ENCODE results near the gene MRPS21. TPM values are rescaled to one million over a fixed set of nuclear protein-coding genes. Genes with fewer than 3 reads are reported as not detected.

Gene MRPS21
- total and polyA plus RNA-seq, 2 experiments from 2014 or later = 41.9 to 82.5 TPM

DNA sequence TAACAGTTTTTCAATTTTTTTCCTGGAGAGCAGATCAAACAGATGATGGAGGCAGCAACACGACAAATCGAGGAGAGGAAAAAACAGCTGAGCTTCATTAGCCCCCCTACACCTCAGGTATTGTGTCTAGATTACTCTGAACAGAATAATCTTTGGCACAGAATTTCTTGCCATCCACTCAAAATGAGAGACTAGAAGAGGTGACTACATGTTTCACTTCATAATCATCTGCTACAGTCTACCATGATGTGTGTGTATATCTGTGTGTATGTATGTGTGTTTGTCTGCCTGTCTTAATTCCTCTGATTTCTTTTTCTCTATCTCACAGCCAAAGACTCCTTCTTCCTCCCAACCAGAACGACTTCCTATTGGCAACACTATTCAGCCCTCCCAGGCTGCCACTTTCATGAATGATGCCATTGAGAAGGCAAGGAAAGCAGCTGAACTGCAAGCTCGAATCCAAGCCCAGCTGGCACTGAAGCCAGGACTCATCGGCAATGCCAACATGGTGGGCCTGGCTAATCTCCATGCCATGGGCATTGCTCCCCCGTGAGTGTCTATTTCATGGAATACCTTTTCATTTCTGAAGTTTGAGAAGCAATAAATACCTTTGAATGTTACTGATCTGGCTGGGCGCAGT, 39.1 kb downstream of the MRPS21 start:
- no peak for DNase-seq (ENCODE audit: low spot score)
- TF ChIP-seq EZH2phosphoT487 (IDR thresholded peaks at IDR 0.05; ENCODE audit: low read depth, severe bottlenecking, unreplicated experiment) = no peak
- TF ChIP-seq, protein P1, sequence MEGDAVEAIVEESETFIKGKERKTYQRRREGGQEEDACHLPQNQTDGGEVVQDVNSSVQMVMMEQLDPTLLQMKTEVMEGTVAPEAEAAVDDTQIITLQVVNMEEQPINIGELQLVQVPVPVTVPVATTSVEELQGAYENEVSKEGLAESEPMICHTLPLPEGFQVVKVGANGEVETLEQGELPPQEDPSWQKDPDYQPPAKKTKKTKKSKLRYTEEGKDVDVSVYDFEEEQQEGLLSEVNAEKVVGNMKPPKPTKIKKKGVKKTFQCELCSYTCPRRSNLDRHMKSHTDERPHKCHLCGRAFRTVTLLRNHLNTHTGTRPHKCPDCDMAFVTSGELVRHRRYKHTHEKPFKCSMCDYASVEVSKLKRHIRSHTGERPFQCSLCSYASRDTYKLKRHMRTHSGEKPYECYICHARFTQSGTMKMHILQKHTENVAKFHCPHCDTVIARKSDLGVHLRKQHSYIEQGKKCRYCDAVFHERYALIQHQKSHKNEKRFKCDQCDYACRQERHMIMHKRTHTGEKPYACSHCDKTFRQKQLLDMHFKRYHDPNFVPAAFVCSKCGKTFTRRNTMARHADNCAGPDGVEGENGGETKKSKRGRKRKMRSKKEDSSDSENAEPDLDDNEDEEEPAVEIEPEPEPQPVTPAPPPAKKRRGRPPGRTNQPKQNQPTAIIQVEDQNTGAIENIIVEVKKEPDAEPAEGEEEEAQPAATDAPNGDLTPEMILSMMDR (IDR thresholded peaks at IDR 0.05; ENCODE audit: poor library complexity) = no peak
- no peak for TF ChIP-seq EZH2 (IDR thresholded peaks at IDR 0.05; ENCODE audit: borderline replicate concordance)
- Histone ChIP-seq H4K20me1 (ENCODE audit: insufficient read depth, poor library complexity, severe bottlenecking) (no peaks in the 10 kb centered on the region), H3K36me3 (replicated peaks; ENCODE audit: insufficient read depth, low read depth) (no peaks in the 10 kb centered on the region), H3K4me1 (ENCODE audit: insufficient read depth) (no peaks in the 10 kb centered on the region), H3K79me2 (no peaks in the 10 kb centered on the region), H3K9me2 (replicated peaks; ENCODE audit: insufficient read depth) (no peaks in the 10 kb centered on the region), H3K27ac (no peak overlapping the region), H3K4me2 (no peak overlapping the region), H3K27me3 (no peaks in the 10 kb centered on the region), H2AFZ (no peak overlapping the region), H3K9me3 (ENCODE audit: low read depth) (no peaks in the 10 kb centered on the region), H3K4me3 (no peak overlapping the region)
- 92% methylated on average over 7 of the region's 7 CpGs for WGBS (ENCODE audit: low lambda C conversion rate, missing lambda C conversion rate)

- TF ChIP-seq, protein P1 (IDR thresholded peaks at IDR 0.05; ENCODE audit: poor library complexity) = no peak
- TF ChIP-seq EZH2phosphoT487 (IDR thresholded peaks at IDR 0.05; ENCODE audit: low read depth, severe bottlenecking, unreplicated experiment) (no peak), EZH2 (IDR thresholded peaks at IDR 0.05; ENCODE audit: borderline replicate concordance) (no peak)
- Histone ChIP-seq H2AFZ (no peak overlapping the region), H3K4me2 (no peak overlapping the region), H3K4me1 (ENCODE audit: insufficient read depth) (no peaks in the 10 kb centered on the region), H3K27me3 (no peaks in the 10 kb centered on the region), H3K36me3 (replicated peaks; ENCODE audit: insufficient read depth, low read depth) (no peaks in the 10 kb centered on the region), H3K79me2 (no peaks in the 10 kb centered on the region), H3K4me3 (no peak overlapping the region), H4K20me1 (ENCODE audit: insufficient read depth, poor library complexity, severe bottlenecking) (no peaks in the 10 kb centered on the region), H3K9me3 (ENCODE audit: low read depth) (no peaks in the 10 kb centered on the region), H3K9me2 (replicated peaks; ENCODE audit: insufficient read depth) (no peaks in the 10 kb centered on the region), H3K27ac (no peak overlapping the region)
- WGBS (ENCODE audit: low lambda C conversion rate, missing lambda C conversion rate) = 93% methylated on average over 4 of the region's 4 CpGs
- DNase-seq (ENCODE audit: low spot score) = no peak
Measured at GRCh38 chr1:150346316-150346715, 52.7 kb downstream of the MRPS21 start.

GRCh38 chr1:150352866-150353265, 59.2 kb downstream of the MRPS21 start:
- WGBS (ENCODE audit: low lambda C conversion rate, missing lambda C conversion rate) = 98% methylated on average over 4 of the region's 4 CpGs
- no peak for DNase-seq (ENCODE audit: low spot score)
- Histone ChIP-seq H3K4me2 (no peak overlapping the region), H3K9me2 (replicated peaks; ENCODE audit: insufficient read depth) (no peaks in the 10 kb centered on the region), H3K4me1 (ENCODE audit: insufficient read depth) (no peaks in the 10 kb centered on the region), H3K27ac (no peak overlapping the region), H4K20me1 (ENCODE audit: insufficient read depth, poor library complexity, severe bottlenecking) (no peaks in the 10 kb centered on the region), H3K36me3 (replicated peaks; ENCODE audit: insufficient read depth, low read depth) (no peaks in the 10 kb centered on the region), H2AFZ (no peak overlapping the region), H3K27me3 (no peaks in the 10 kb centered on the region), H3K79me2 (no peaks in the 10 kb centered on the region), H3K4me3 (no peak overlapping the region), H3K9me3 (ENCODE audit: low read depth) (no peaks in the 10 kb centered on the region)
- TF ChIP-seq EZH2phosphoT487 (IDR thresholded peaks at IDR 0.05; ENCODE audit: low read depth, severe bottlenecking, unreplicated experiment) (no peak), EZH2 (IDR thresholded peaks at IDR 0.05; ENCODE audit: borderline replicate concordance) (no peak)
- TF ChIP-seq, protein P1 (IDR thresholded peaks at IDR 0.05; ENCODE audit: poor library complexity) = no peak

Other genes with a start within 250 kb of the MRPS21 start
- gene VPS45, start 226.1 kb upstream of the MRPS21 start, total RNA-seq = 35.8 and 37.1 TPM in 2 replicates
- gene VPS45, start 226.1 kb upstream of the MRPS21 start, polyA plus RNA-seq = 23.8 and 26.7 TPM in 2 replicates
- 12.1 and 23.7 TPM in 2 replicates for gene PLEKHO1, start 143.9 kb upstream of the MRPS21 start, total RNA-seq
- 33.0 and 38.2 TPM in 2 replicates for gene PLEKHO1, start 143.9 kb upstream of the MRPS21 start, polyA plus RNA-seq
- 18.2 and 26.1 TPM in 2 replicates for gene ANP32E, start 57.7 kb upstream of the MRPS21 start, total RNA-seq
- gene ANP32E, start 57.7 kb upstream of the MRPS21 start, polyA plus RNA-seq = 20.0 and 21.5 TPM in 2 replicates
- gene CA14, start 36.1 kb upstream of the MRPS21 start, total RNA-seq = 2.4 and 4.6 TPM in 2 replicates
- gene CA14, start 36.1 kb upstream of the MRPS21 start, polyA plus RNA-seq = 6.0 and 7.3 TPM in 2 replicates
- 145 and 148 TPM in 2 replicates for gene APH1A, start 24.8 kb upstream of the MRPS21 start, total RNA-seq
- 52.1 and 54.1 TPM in 2 replicates for gene APH1A, start 24.8 kb upstream of the MRPS21 start, polyA plus RNA-seq
- gene C1orf54, start 21.1 kb upstream of the MRPS21 start, total RNA-seq = 11.3 and 15.4 TPM in 2 replicates
- 7.2 and 16.5 TPM in 2 replicates for gene C1orf54, start 21.1 kb upstream of the MRPS21 start, polyA plus RNA-seq
- 1.8 and 3.6 TPM in 2 replicates for gene CIART, start 11.3 kb upstream of the MRPS21 start, total RNA-seq
- 4.4 and 7.1 TPM in 2 replicates for gene CIART, start 11.3 kb upstream of the MRPS21 start, polyA plus RNA-seq
- gene PRPF3, start 27.7 kb downstream of the MRPS21 start, total RNA-seq = 31.4 and 36.6 TPM in 2 replicates
- gene PRPF3, start 27.7 kb downstream of the MRPS21 start, polyA plus RNA-seq = 36.0 and 39.5 TPM in 2 replicates
- gene RPRD2, start 70.3 kb downstream of the MRPS21 start, total RNA-seq = 14.0 and 16.5 TPM in 2 replicates
- 15.7 and 18.8 TPM in 2 replicates for gene RPRD2, start 70.3 kb downstream of the MRPS21 start, polyA plus RNA-seq
- gene TARS2, start 193.6 kb downstream of the MRPS21 start, total RNA-seq = 9.1 and 10.1 TPM in 2 replicates
- 18.2 and 19.2 TPM in 2 replicates for gene TARS2, start 193.6 kb downstream of the MRPS21 start, polyA plus RNA-seq
- 1.0 and 3.0 TPM in 2 replicates for gene ECM1, start 214.2 kb downstream of the MRPS21 start, total RNA-seq
- 7.1 and 8.8 TPM in 2 replicates for gene ECM1, start 214.2 kb downstream of the MRPS21 start, polyA plus RNA-seq
- gene FALEC, start 221.9 kb downstream of the MRPS21 start, total RNA-seq = not detected in 2 replicates
- 0.39 TPM in 1 of 2 replicates, not detected in the other for gene FALEC, start 221.9 kb downstream of the MRPS21 start, polyA plus RNA-seq